ENCODE results near the gene CCDC7.
"Not testable (repeated sequence)": the region's sequence is repeated elsewhere in the genome, so short reads cannot be mapped to it uniquely, and the experiment has no call there.

CCDC7 gene

GRCh38 chr10:32684291-32684690 is 238.4 kb downstream of the CCDC7 start:
- Histone ChIP-seq H3K4me1 (no peaks in the 10 kb centered on the region), H3K36me3 (no peaks in the 10 kb centered on the region), H3K4me2 (no peak overlapping the region), H3K27ac (no peak overlapping the region), H4K20me1 (no peaks in the 10 kb centered on the region), H3K27me3 (no peaks in the 10 kb centered on the region), H3K9ac (no peak overlapping the region), H3K9me3 (peaks cover 10% of the 10 kb centered on the region), H3K4me3 (no peak overlapping the region)
- no peak for TF ChIP-seq Cebpa-rat (IDR thresholded peaks at IDR 0.05)

GRCh38 chr10:32687116-32687515 is 241.2 kb downstream of the CCDC7 start:
- H3K4me1 ChIP-seq = no peaks in the 10 kb centered on the region

GRCh38 chr10:32687546-32687945 is 241.6 kb downstream of the CCDC7 start:
- no peak overlapping the region for H3K9ac ChIP-seq
- TF ChIP-seq Cebpa-rat (IDR thresholded peaks at IDR 0.05) = no peak
- H3K36me3 ChIP-seq = no peaks in the 10 kb centered on the region
- peaks cover 10% of the 10 kb centered on the region for H3K9me3 ChIP-seq
- H4K20me1 ChIP-seq = no peaks in the 10 kb centered on the region
- no peaks in the 10 kb centered on the region for H3K27me3 ChIP-seq
- no peaks in the 10 kb centered on the region for H3K4me1 ChIP-seq
- H3K4me3 ChIP-seq = no peak overlapping the region
- no peak overlapping the region for H3K27ac ChIP-seq
- H3K4me2 ChIP-seq = no peak overlapping the region

More at GRCh38 chr10:32687116-32687515, 241.2 kb downstream of the CCDC7 start:
- H3K36me3 ChIP-seq = no peaks in the 10 kb centered on the region
- peaks cover 10% of the 10 kb centered on the region for H3K9me3 ChIP-seq
- H3K4me3 ChIP-seq = no peak overlapping the region
- H3K27ac ChIP-seq = no peak overlapping the region
- H3K27me3 ChIP-seq = no peaks in the 10 kb centered on the region
- H3K4me2 ChIP-seq = no peak overlapping the region
- H4K20me1 ChIP-seq = no peaks in the 10 kb centered on the region
- TF ChIP-seq Cebpa-rat (IDR thresholded peaks at IDR 0.05) = no peak
- H3K9ac ChIP-seq = no peak overlapping the region

- Histone ChIP-seq H3K9ac (no peak overlapping the region), H3K9me3 (peaks cover 5% of the 10 kb centered on the region)
- no peak for TF ChIP-seq Cebpa-rat (IDR thresholded peaks at IDR 0.05)
Measured at GRCh38 chr10:32692174-32692573, 246.2 kb downstream of the CCDC7 start.

GRCh38 chr10:32693441-32693979 is 247.6 kb downstream of the CCDC7 start:
- Histone ChIP-seq H3K4me1 (no peaks in the 10 kb centered on the region), H3K27me3 (no peaks in the 10 kb centered on the region), H3K9ac (no peak overlapping the region), H3K27ac (no peak overlapping the region), H3K36me3 (peaks cover 5% of the 10 kb centered on the region; the same call in 1 of the 2 replicates), H4K20me1 (no peaks in the 10 kb centered on the region), H3K4me2 (no peak overlapping the region), H3K4me3 (no peak overlapping the region), H3K9me3 (peaks cover 10% of the 10 kb centered on the region)
- no peak for TF ChIP-seq Cebpa-rat (IDR thresholded peaks at IDR 0.05)

More at GRCh38 chr10:32692174-32692573, 246.2 kb downstream of the CCDC7 start:
- H3K4me1 ChIP-seq = no peaks in the 10 kb centered on the region
- no peaks in the 10 kb centered on the region for H4K20me1 ChIP-seq
- H3K4me3 ChIP-seq = no peak overlapping the region
- H3K27ac ChIP-seq = no peak overlapping the region
- H3K36me3 ChIP-seq = peaks cover 1% of the 10 kb centered on the region; the same call in 1 of the 2 replicates
- no peak overlapping the region for H3K4me2 ChIP-seq
- no peaks in the 10 kb centered on the region for H3K27me3 ChIP-seq

- not testable (repeated sequence) for H3K36me3 ChIP-seq, H3K4me1 ChIP-seq, H3K4me3 ChIP-seq, H3K4me2 ChIP-seq, H4K20me1 ChIP-seq, H3K9ac ChIP-seq, H3K27ac ChIP-seq, H3K27me3 ChIP-seq
- peaks cover 18% of the 10 kb centered on the region for H3K9me3 ChIP-seq
Measured at GRCh38 chr10:32699683-32700082, 253.7 kb downstream of the CCDC7 start.

GRCh38 chr10:32713560-32713959 is 267.6 kb downstream of the CCDC7 start:
- no peak for TF ChIP-seq Cebpa-rat (IDR thresholded peaks at IDR 0.05)
- H3K9me3 ChIP-seq = no peaks in the 10 kb centered on the region
- no peaks in the 10 kb centered on the region for H3K36me3 ChIP-seq

GRCh38 chr10:32731527-32731926 is 285.6 kb downstream of the CCDC7 start:
- Histone ChIP-seq H3K27me3 (no peaks in the 10 kb centered on the region), H3K9me3 (no peaks in the 10 kb centered on the region), H3K9ac (no peak overlapping the region), H3K27ac (no peak overlapping the region), H3K36me3 (no peaks in the 10 kb centered on the region), H3K4me1 (no peaks in the 10 kb centered on the region), H4K20me1 (no peaks in the 10 kb centered on the region), H3K4me2 (no peak overlapping the region), H3K4me3 (no peak overlapping the region)
- no peak for TF ChIP-seq Cebpa-rat (IDR thresholded peaks at IDR 0.05)

More at GRCh38 chr10:32713560-32713959, 267.6 kb downstream of the CCDC7 start:
- H3K4me1 ChIP-seq = no peaks in the 10 kb centered on the region
- H3K4me2 ChIP-seq = no peak overlapping the region
- H3K9ac ChIP-seq = no peak overlapping the region
- H4K20me1 ChIP-seq = no peaks in the 10 kb centered on the region
- H3K27me3 ChIP-seq = no peaks in the 10 kb centered on the region
- no peak overlapping the region for H3K4me3 ChIP-seq
- no peak overlapping the region for H3K27ac ChIP-seq

- H3K9ac ChIP-seq = no peak overlapping the region
- H3K4me2 ChIP-seq = no peak overlapping the region
- H3K9me3 ChIP-seq = no peaks in the 10 kb centered on the region
- no peaks in the 10 kb centered on the region for H3K36me3 ChIP-seq
- H4K20me1 ChIP-seq = no peaks in the 10 kb centered on the region
- H3K27ac ChIP-seq = no peak overlapping the region
- H3K4me1 ChIP-seq = no peaks in the 10 kb centered on the region
- H3K27me3 ChIP-seq = no peaks in the 10 kb centered on the region
- no peak overlapping the region for H3K4me3 ChIP-seq
- TF ChIP-seq Cebpa-rat (IDR thresholded peaks at IDR 0.05) = no peak
Measured at GRCh38 chr10:32738958-32739357, 293.0 kb downstream of the CCDC7 start.

GRCh38 chr10:32744321-32744720 is 298.4 kb downstream of the CCDC7 start:
- H3K9ac ChIP-seq = no peak overlapping the region
- H3K27ac ChIP-seq = no peak overlapping the region
- H3K4me2 ChIP-seq = no peak overlapping the region
- H3K9me3 ChIP-seq = peaks cover 6% of the 10 kb centered on the region; the same call in 1 of the 2 replicates
- no peak for TF ChIP-seq Cebpa-rat (IDR thresholded peaks at IDR 0.05)
- no peaks in the 10 kb centered on the region for H4K20me1 ChIP-seq
- no peaks in the 10 kb centered on the region for H3K4me1 ChIP-seq
- H3K27me3 ChIP-seq = no peaks in the 10 kb centered on the region
- peaks cover 12% of the 10 kb centered on the region; the same call in 1 of the 2 replicates for H3K36me3 ChIP-seq
- no peak overlapping the region for H3K4me3 ChIP-seq

- H3K4me1 ChIP-seq = no peaks in the 10 kb centered on the region
- TF ChIP-seq Cebpa-rat (IDR thresholded peaks at IDR 0.05) = no peak
- peaks cover 12% of the 10 kb centered on the region; the same call in 1 of the 2 replicates for H3K36me3 ChIP-seq
- no peak overlapping the region for H3K9ac ChIP-seq
- peaks cover 6% of the 10 kb centered on the region; the same call in 1 of the 2 replicates for H3K9me3 ChIP-seq
- no peaks in the 10 kb centered on the region for H3K27me3 ChIP-seq
- H3K4me2 ChIP-seq = no peak overlapping the region
- H4K20me1 ChIP-seq = no peaks in the 10 kb centered on the region
- no peak overlapping the region for H3K4me3 ChIP-seq
- no peak overlapping the region for H3K27ac ChIP-seq
Measured at GRCh38 chr10:32746869-32747268, 300.9 kb downstream of the CCDC7 start.
